Panc1 (cell line): Measurements from ENCODE around the gene WDR93.

Source experiments
- POLR2AphosphoS5 ChIP-seq: IDR thresholded peaks from 2 replicates; pipeline ENCODE4 v1.6.1; 2012; ENCODE audit warnings: mild to moderate bottlenecking, low read depth, low read length, moderate library complexity
- TF ChIP-seq, protein P1 (sequence below): fragments of 450-650 bp; IDR thresholded peaks from 2 replicates; pipeline ENCODE4 v1.5.1; 2017; ENCODE audit warnings: mild to moderate bottlenecking
- TF ChIP-seq, protein P2 (sequence below), 2 experiments: IDR thresholded peaks; 2 replicates each; pipeline ENCODE4 v1.6.1; 2011 to 2012; ENCODE audit warnings: low read depth in 2 of 2, control low read depth in 1 of 2, low read length in 1 of 2, mild to moderate bottlenecking in 1 of 2, moderate library complexity in 1 of 2; ENCODE audit not compliant: insufficient read depth in 1 of 2

DNA sequence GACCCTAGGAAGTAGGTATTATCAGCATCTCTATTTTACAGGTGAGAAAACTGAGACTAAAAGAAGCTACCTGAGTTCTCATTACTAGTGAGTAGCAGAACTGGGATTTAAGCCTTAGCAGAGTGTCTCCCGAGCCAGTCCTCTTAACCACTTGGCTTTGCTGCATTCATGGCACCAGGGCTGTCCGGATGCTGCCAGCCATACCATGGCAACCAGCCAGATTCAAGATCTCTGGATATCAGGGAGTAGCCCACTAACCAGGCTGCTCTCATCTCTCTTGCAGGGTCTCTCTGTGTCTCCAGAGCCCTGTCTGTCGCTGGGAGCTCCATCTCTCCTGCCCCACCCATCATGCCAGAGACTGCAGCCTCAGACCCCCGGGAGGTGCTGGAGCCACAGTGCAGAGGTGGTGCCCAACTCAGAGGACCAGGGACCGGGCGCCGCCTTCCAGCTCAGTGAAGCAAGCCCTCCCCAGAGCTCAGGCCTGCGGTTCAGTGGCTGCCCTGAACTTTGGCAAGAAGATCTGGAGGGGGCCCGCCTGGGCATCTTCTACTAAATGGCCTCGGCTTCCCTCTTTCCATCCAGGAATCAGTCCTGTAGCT, 87.3 kb downstream of the WDR93 start:
- TF ChIP-seq, protein P1, sequence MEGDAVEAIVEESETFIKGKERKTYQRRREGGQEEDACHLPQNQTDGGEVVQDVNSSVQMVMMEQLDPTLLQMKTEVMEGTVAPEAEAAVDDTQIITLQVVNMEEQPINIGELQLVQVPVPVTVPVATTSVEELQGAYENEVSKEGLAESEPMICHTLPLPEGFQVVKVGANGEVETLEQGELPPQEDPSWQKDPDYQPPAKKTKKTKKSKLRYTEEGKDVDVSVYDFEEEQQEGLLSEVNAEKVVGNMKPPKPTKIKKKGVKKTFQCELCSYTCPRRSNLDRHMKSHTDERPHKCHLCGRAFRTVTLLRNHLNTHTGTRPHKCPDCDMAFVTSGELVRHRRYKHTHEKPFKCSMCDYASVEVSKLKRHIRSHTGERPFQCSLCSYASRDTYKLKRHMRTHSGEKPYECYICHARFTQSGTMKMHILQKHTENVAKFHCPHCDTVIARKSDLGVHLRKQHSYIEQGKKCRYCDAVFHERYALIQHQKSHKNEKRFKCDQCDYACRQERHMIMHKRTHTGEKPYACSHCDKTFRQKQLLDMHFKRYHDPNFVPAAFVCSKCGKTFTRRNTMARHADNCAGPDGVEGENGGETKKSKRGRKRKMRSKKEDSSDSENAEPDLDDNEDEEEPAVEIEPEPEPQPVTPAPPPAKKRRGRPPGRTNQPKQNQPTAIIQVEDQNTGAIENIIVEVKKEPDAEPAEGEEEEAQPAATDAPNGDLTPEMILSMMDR = no peak
- TF ChIP-seq POLR2AphosphoS5 = no peak
- TF ChIP-seq, protein P2, sequence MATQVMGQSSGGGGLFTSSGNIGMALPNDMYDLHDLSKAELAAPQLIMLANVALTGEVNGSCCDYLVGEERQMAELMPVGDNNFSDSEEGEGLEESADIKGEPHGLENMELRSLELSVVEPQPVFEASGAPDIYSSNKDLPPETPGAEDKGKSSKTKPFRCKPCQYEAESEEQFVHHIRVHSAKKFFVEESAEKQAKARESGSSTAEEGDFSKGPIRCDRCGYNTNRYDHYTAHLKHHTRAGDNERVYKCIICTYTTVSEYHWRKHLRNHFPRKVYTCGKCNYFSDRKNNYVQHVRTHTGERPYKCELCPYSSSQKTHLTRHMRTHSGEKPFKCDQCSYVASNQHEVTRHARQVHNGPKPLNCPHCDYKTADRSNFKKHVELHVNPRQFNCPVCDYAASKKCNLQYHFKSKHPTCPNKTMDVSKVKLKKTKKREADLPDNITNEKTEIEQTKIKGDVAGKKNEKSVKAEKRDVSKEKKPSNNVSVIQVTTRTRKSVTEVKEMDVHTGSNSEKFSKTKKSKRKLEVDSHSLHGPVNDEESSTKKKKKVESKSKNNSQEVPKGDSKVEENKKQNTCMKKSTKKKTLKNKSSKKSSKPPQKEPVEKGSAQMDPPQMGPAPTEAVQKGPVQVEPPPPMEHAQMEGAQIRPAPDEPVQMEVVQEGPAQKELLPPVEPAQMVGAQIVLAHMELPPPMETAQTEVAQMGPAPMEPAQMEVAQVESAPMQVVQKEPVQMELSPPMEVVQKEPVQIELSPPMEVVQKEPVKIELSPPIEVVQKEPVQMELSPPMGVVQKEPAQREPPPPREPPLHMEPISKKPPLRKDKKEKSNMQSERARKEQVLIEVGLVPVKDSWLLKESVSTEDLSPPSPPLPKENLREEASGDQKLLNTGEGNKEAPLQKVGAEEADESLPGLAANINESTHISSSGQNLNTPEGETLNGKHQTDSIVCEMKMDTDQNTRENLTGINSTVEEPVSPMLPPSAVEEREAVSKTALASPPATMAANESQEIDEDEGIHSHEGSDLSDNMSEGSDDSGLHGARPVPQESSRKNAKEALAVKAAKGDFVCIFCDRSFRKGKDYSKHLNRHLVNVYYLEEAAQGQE (IDR thresholded peaks at IDR 0.05; ENCODE audit: insufficient read depth in 1 of 2, low read depth in 2 of 2, low read length in 1 of 2) = no peak
